Heart left ventricle (tissue), 16 donors: ENCODE results near the gene IFFO2. TPM values are rescaled to one million over a fixed set of nuclear protein-coding genes. Genes with fewer than 3 reads are reported as not detected.

ENCODE experiments used
- ATAC-seq, 4 donors: fragments of 200-7000 bp; cut with Tn5 transposase; one replicate each; pipeline ENCODE4 v1.9.1; 2020 to 2022; ENCODE audit warnings: moderate library complexity in 4 of 4, mild to moderate bottlenecking in 3 of 4, moderate number of reproducible peaks in 1 of 4
- DNase-seq, 5 donors: peaks; one replicate each; pipeline ENCODE4 v3.0.0-alpha.2; 2020
- H3K27ac ChIP-seq, 12 donors: fragments of 200-600 bp; sonication (generic) in 4 of 12; one replicate each; pipeline versions ENCODE4 v1.5.0 to v1.8.0; 2016 to 2022; ENCODE audit warnings: mild to moderate bottlenecking in 2 of 12
- H3K27me3 ChIP-seq, 9 donors: fragments of 200-600 bp; sonication (generic) in 2 of 9; one replicate each; pipeline versions ENCODE4 v1.5.1 to v1.8.0; 2016 to 2022; ENCODE audit warnings: mild to moderate bottlenecking in 3 of 9
- H3K36me3 ChIP-seq, 9 donors: fragments of 200-600 bp; sonication (generic) in 2 of 9; one replicate each; pipeline versions ENCODE4 v1.5.0 to v1.8.0; 2018 to 2022; ENCODE audit warnings: mild to moderate bottlenecking in 2 of 9
- H3K4me1 ChIP-seq, 12 donors: fragments of 200-600 bp; sonication (generic) in 4 of 12; one replicate each; pipeline versions ENCODE4 v1.5.0 to v1.8.0; 2016 to 2022; ENCODE audit warnings: mild to moderate bottlenecking in 3 of 12
- H3K4me3 ChIP-seq, 12 donors: fragments of 200-600 bp; sonication (generic) in 4 of 12; one replicate each; pipeline versions ENCODE4 v1.5.0 to v1.8.0; 2017 to 2022; ENCODE audit warnings: mild to moderate bottlenecking in 9 of 12, moderate library complexity in 4 of 12
- H3K9me3 ChIP-seq, 12 donors: fragments of 200-600 bp; sonication (generic) in 4 of 12; one replicate each; pipeline versions ENCODE4 v1.5.0 to v1.8.0; 2016 to 2022; ENCODE audit warnings: mild to moderate bottlenecking in 1 of 12
- POLR2A ChIP-seq, 2 donors: fragments of 450-650 bp; IDR thresholded peaks; one replicate each; pipeline ENCODE4 v1.6.1; 2017; ENCODE audit warnings: antibody characterized with exemption in 2 of 2, mild to moderate bottlenecking in 2 of 2, moderate library complexity in 2 of 2
- WGBS, 4 donors: extraction: QIAGEN DNeasy Blood & Tissue Kit in 2 of 4; methylation state at CpG; one replicate each; pipeline versions ENCODE4 v1.1.5 to v1.1.7; 2013 to 2018; 5-methylcytosine and 5-hydroxymethylcytosine counted together
- intact Hi-C, 10 donors: fragments of 100-400 bp; cut with DNase I; formaldehyde crosslinking; loops; one replicate each; pipeline versions ENCODE4 v1.11.1 to v1.14.2; 2022
- polyA plus RNA-seq, 2 donors: library from polyadenylated mRNA; stranded (reverse); fragments of 200-250 nt; gene quantifications; one replicate each; pipeline ENCODE4 v1.2.3, GENCODE V29; 2013
- total RNA-seq, 9 donors: library from RNA; depleted of rRNA in 2 of 9; stranded (reverse); fragments of >200 nt in 2 of 9; fragmentation: NEBNext Ultra II Directional in 3 of 9; extraction: Animal tissue kit (Norgen Biotek cat#: 25700) in 3 of 9; gene quantifications; one replicate each; pipeline versions ENCODE4 v1.1.0 to v1.2.4, GENCODE V29; 2016 to 2023
- TF ChIP-seq, protein P1 (sequence below), 12 donors: fragments of 200-600 bp; sonication (generic) in 4 of 12; IDR thresholded peaks; one replicate each; pipeline versions ENCODE4 v1.5.0 to v1.8.0; 2018 to 2022; ENCODE audit warnings: antibody characterized with exemption in 12 of 12, mild to moderate bottlenecking in 5 of 12
- donor health status: ischemic (EF 13 %, LVEDD 7.1; RV severe dilation, severe dysfunction).
- donor health status: healthy with polysubstance abuse.
- donor health status: DM: no; HTN: yes; CAD: no.
- donor health status: DM: no; HTN: no; CAD: no.
- donor health status: ischemic (EF 25% LVEDD 6.9; RV normal size, moderate dysfunction).
- donor health status: ischemic (EF 25% LVEDD 5.7; RV mildly dilated, moderate dysfunction).
- donor health status: healthy.
- donor health status: DM: yes; HTN: yes; CAD: no.
- donor health status: ischemic (EF 35%, LVEDD 5.7; RV mildly dilated, moderate dysfunction).
- donor health status: nonischemic (EF 11% LVEDD 7.7; RV severe dilation, severe dysfunction).
- donor health status: DM: yes; HTN: yes; CAD: no.
- donor health status: PGD.
- donor health status: ischemic (EF 29% LVEDD 5.4; RV normal size, mild dysfunction).
- donor health status: nonischemic (EF 23%, LVEDD 6.1; RV moderate dilation, normal function).

IFFO2 gene
- total and polyA plus RNA-seq, 11 donors = 2.5 to 9.0 (median 4.9) TPM

DNA sequence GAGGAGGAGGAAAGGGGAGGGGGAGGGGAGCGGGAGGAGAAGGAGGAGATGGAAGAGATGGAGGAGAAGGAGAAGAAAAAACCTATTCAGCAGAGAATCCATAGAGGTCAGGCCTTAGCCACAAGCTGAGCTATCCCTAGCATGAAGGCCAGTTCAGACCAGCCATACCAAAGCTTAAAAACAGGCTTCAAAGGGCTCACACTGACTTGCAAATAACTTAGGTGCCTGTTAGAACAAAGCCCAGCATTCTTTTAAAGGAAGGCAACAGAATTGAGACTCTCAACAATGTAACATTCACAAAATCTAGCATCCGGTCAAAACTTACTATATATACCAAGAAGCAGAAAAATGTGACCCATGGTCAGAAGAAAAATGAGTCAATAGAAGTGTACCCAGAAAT, 43.6 kb upstream of the IFFO2 start:
- ATAC-seq = no peak
- WGBS, 4 donors = 78 to 84% (median 81%) methylated on average over 2 of the region's 2 CpGs
- Histone ChIP-seq H3K4me3 (no peak overlapping the region), H3K9me3 (peaks cover 0 to 18% (median 1%) of the 10 kb centered on the region in 12 donors), H3K27ac (no peak overlapping the region), H3K36me3 (no peaks in the 10 kb centered on the region), H3K4me1 (peaks cover 0 to 11% (median 0%) of the 10 kb centered on the region in 12 donors), H3K27me3 (peaks cover 0 to 7% (median 0%) of the 10 kb centered on the region in 9 donors)
- intact Hi-C loops = no loop called here
- TF ChIP-seq, protein P1, sequence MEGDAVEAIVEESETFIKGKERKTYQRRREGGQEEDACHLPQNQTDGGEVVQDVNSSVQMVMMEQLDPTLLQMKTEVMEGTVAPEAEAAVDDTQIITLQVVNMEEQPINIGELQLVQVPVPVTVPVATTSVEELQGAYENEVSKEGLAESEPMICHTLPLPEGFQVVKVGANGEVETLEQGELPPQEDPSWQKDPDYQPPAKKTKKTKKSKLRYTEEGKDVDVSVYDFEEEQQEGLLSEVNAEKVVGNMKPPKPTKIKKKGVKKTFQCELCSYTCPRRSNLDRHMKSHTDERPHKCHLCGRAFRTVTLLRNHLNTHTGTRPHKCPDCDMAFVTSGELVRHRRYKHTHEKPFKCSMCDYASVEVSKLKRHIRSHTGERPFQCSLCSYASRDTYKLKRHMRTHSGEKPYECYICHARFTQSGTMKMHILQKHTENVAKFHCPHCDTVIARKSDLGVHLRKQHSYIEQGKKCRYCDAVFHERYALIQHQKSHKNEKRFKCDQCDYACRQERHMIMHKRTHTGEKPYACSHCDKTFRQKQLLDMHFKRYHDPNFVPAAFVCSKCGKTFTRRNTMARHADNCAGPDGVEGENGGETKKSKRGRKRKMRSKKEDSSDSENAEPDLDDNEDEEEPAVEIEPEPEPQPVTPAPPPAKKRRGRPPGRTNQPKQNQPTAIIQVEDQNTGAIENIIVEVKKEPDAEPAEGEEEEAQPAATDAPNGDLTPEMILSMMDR (IDR thresholded peaks at IDR 0.05) = no peak
- no peak for TF ChIP-seq POLR2A (IDR thresholded peaks at IDR 0.05)
- no peak for DNase-seq

DNA sequence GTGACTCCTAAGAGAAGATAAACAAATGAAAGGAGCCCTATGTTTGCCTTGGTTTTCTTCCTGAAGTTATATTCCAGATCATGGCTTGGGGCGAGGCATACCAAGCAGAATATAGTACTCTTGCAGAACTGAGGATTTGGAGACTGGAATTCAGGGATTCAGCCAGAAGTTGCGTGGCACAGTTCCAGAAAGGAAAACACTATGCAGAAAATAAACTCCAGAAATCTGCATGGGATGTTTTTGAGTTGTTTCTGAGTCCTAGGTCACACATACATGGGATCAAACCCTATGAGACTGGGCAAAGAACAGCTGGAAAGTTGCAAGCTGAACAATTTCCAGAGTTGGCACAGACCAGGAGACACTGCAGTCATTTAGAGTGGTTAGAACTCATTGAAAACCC, 42.9 kb upstream of the IFFO2 start:
- Histone ChIP-seq H3K27ac (no peak overlapping the region), H3K9me3 (peaks cover 0 to 18% (median 1%) of the 10 kb centered on the region in 12 donors), H3K4me1 (peaks cover 0 to 11% (median 0%) of the 10 kb centered on the region in 12 donors), H3K27me3 (peaks cover 0 to 1% (median 0%) of the 10 kb centered on the region in 9 donors), H3K36me3 (no peaks in the 10 kb centered on the region), H3K4me3 (no peak overlapping the region)
- TF ChIP-seq, protein P1 (IDR thresholded peaks at IDR 0.05) = no peak
- no peak for TF ChIP-seq POLR2A (IDR thresholded peaks at IDR 0.05)
- DNase-seq = no peak
- WGBS, 4 donors = 27 to 59% (median 39%) methylated on average over 2 of the region's 2 CpGs
- no peak for ATAC-seq
- intact Hi-C loops = no loop called here

DNA sequence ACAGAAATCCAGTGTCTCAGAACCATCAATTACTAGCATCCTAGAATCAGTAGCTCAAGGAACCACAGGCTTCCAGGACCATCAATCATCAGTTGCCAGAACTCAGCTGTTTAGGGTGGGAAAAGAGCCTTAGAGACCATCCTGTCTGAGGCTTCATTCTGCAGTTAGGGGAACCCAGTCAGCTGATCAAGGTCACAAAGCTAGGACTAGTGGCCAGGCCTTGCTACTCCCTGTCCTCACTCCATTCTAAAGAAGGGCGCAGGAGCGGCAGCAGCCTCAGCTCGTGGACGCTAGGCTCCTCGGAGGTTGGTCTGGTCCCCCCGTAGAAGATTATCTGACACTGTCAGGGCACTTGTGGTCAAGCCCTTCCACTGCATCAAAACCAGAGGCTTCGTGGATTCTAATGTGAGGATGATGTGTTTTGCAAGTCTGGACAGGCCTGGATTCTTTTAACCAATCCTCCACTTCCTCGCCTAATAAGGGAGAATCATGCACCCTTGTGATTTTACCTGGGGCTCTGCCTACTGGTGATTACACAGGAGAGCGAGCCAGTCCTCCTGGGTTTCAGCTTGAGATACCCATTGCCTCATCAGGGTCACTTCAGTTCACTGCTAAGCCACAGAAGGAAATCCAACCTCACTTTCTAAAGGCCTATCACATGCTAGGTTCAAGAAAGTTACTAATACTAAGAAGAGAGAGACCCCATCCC, 41.7 kb upstream of the IFFO2 start:
- WGBS, 4 donors = 88 to 92% (median 91%) methylated on average over 9 of the region's 9 CpGs
- Histone ChIP-seq H3K27ac (no peak overlapping the region), H3K36me3 (no peaks in the 10 kb centered on the region), H3K9me3 (peaks cover 0 to 18% (median 1%) of the 10 kb centered on the region in 12 donors), H3K4me3 (no peak overlapping the region), H3K4me1 (peaks cover 0 to 11% (median 0%) of the 10 kb centered on the region in 12 donors), H3K27me3 (no peaks in the 10 kb centered on the region)
- intact Hi-C loops = no loop called here
- ATAC-seq (no peak), DNase-seq (no peak)
- TF ChIP-seq, protein P1 (IDR thresholded peaks at IDR 0.05) = no peak
- no peak for TF ChIP-seq POLR2A (IDR thresholded peaks at IDR 0.05)

DNA sequence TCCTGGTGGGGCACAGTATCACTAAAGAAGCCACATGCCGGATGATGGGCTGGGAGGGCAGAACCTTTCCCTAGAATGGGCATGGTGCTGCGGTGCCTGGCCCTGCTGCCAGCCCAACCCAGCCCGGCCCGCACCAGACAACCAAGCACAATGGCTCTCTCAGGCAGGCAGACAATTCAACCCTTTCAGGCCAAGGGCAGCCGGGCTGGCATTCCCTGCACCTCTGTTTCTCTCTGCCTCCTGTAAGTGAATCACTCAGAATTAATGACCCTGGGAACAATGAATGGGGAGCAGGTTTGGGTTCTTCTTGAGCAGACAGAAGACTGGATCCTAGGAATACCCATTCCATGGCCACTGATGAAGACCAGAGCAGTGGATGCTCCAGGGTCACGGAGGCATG, 41.0 kb upstream of the IFFO2 start:
- no peak overlapping the region for H3K27ac ChIP-seq
- H3K27me3 ChIP-seq = no peaks in the 10 kb centered on the region
- intact Hi-C loops = no loop called here
- ATAC-seq (no peak), DNase-seq (no peak)
- H3K9me3 ChIP-seq = peaks cover 0 to 18% (median 1%) of the 10 kb centered on the region in 12 donors
- TF ChIP-seq POLR2A (IDR thresholded peaks at IDR 0.05) = no peak
- TF ChIP-seq, protein P1 (IDR thresholded peaks at IDR 0.05) = no peak
- H3K4me3 ChIP-seq = no peak overlapping the region
- 85 to 98% (median 92%) methylated on average over 6 of the region's 6 CpGs for WGBS, 4 donors
- H3K36me3 ChIP-seq = no peaks in the 10 kb centered on the region
- peaks cover 0 to 11% (median 0%) of the 10 kb centered on the region in 12 donors for H3K4me1 ChIP-seq
